ENCODE results near the gene HOMER2.
"Not testable (repeated sequence)": the region's sequence is repeated elsewhere in the genome, so short reads cannot be mapped to it uniquely, and the experiment has no call there.

Gene HOMER2

GRCh38 chr15:82952158-82953081 is at the start of gene HOMER2:
Gene HOMER2 (minus strand): TSS chr15:82952720. CDS start chr15:82952535, 185 bp downstream.
- DNase-seq = peak; percentile 57

- not testable (repeated sequence) for DNase-seq
Measured at GRCh38 chr15:83000672-83001031, 48.1 kb upstream of the HOMER2 start.

- DNase-seq = peak; percentile 26
Measured at GRCh38 chr15:82999905-83000671, 47.6 kb upstream of the HOMER2 start.

- no peak for DNase-seq
Measured at GRCh38 chr15:82999426-82999825, 46.9 kb upstream of the HOMER2 start.

GRCh38 chr15:82995938-82996337 is 43.4 kb upstream of the HOMER2 start:
- no peak for DNase-seq

GRCh38 chr15:82995076-82995475 is 42.6 kb upstream of the HOMER2 start:
- no peak for DNase-seq

- no peak for DNase-seq
Measured at GRCh38 chr15:82993144-82993543, 40.6 kb upstream of the HOMER2 start.

- DNase-seq = no peak
Measured at GRCh38 chr15:82992436-82992998, 40.0 kb upstream of the HOMER2 start.

- DNase-seq = no peak
Measured at GRCh38 chr15:82986442-82986780, 33.9 kb upstream of the HOMER2 start.

- peak; percentile 98 for DNase-seq
Measured at GRCh38 chr15:82985688-82986441, 33.3 kb upstream of the HOMER2 start, which contains the start of gene RAMAC. Gene RAMAC (plus strand): TSS chr15:82986210. CDS start chr15:82989019, 2,809 bp downstream.

GRCh38 chr15:82980981-82981380 is 28.5 kb upstream of the HOMER2 start:
- no peak for DNase-seq

GRCh38 chr15:82979726-82980125 is 27.2 kb upstream of the HOMER2 start:
- no peak for DNase-seq

GRCh38 chr15:82978438-82978837 is 25.9 kb upstream of the HOMER2 start:
- no peak for DNase-seq

GRCh38 chr15:82977076-82977475 is 24.6 kb upstream of the HOMER2 start:
- DNase-seq = no peak

- DNase-seq = no peak
Measured at GRCh38 chr15:82972990-82973389, 20.5 kb upstream of the HOMER2 start.

- no peak for DNase-seq
Measured at GRCh38 chr15:82971218-82971984, 18.9 kb upstream of the HOMER2 start.

- no peak for DNase-seq
Measured at GRCh38 chr15:82970696-82971095, 18.2 kb upstream of the HOMER2 start.

- DNase-seq = no peak
Measured at GRCh38 chr15:82970078-82970686, 17.7 kb upstream of the HOMER2 start.

- no peak for DNase-seq
Measured at GRCh38 chr15:82969353-82969752, 16.8 kb upstream of the HOMER2 start.

GRCh38 chr15:82968066-82968465 is 15.5 kb upstream of the HOMER2 start:
- DNase-seq = no peak

GRCh38 chr15:82966671-82967071 is 14.2 kb upstream of the HOMER2 start:
- DNase-seq = no peak

GRCh38 chr15:82964890-82965289 is 12.4 kb upstream of the HOMER2 start:
- DNase-seq = no peak
